ENCODE data around the gene CCDC85B.

Gene CCDC85B

GRCh38 chr11:65857853-65858680, 32.4 kb upstream of the CCDC85B start, which contains the start of gene CFL1:
CFL1 (minus strand) TSS chr11:65858180; CDS start chr11:65858099, 81 bp downstream.
- DNase-seq: peak; percentile 96

GRCh38 chr11:65858681-65859087, 31.8 kb upstream of the CCDC85B start:
- no peak for DNase-seq

GRCh38 chr11:65859095-65859811, 31.2 kb upstream of the CCDC85B start:
- DNase-seq: peak; percentile 99

- no peak for DNase-seq
These were observed 30.6 kb upstream of the CCDC85B start for GRCh38 chr11:65859812-65860277.

- DNase-seq: peak; percentile 100
These were observed 30.0 kb upstream of the CCDC85B start, which contains the start of gene MUS81 for GRCh38 chr11:65860278-65861164. MUS81 (plus strand) TSS chr11:65860433; CDS start chr11:65860754, 321 bp downstream.

- peak; percentile 35 for DNase-seq
These were observed 29.3 kb upstream of the CCDC85B start for GRCh38 chr11:65861165-65861505.

GRCh38 chr11:65861533-65862183, 28.8 kb upstream of the CCDC85B start:
- no peak for DNase-seq

GRCh38 chr11:65862191-65862735, 28.2 kb upstream of the CCDC85B start:
- DNase-seq: no peak

- no peak for DNase-seq
These were observed 27.3 kb upstream of the CCDC85B start for GRCh38 chr11:65862941-65863888.

GRCh38 chr11:65863889-65864705, 26.4 kb upstream of the CCDC85B start:
- no peak for DNase-seq

- no peak for DNase-seq
These were observed 25.6 kb upstream of the CCDC85B start for GRCh38 chr11:65864706-65865471.

GRCh38 chr11:65865550-65866172, 24.8 kb upstream of the CCDC85B start:
- no peak for DNase-seq

GRCh38 chr11:65866509-65867283, 23.8 kb upstream of the CCDC85B start:
- DNase-seq: no peak

GRCh38 chr11:65867284-65868071, 23.0 kb upstream of the CCDC85B start:
- DNase-seq: peak; percentile 33

- peak; percentile 38 for DNase-seq
These were observed 22.3 kb upstream of the CCDC85B start for GRCh38 chr11:65868076-65868667.

GRCh38 chr11:65868907-65869306, 21.6 kb upstream of the CCDC85B start:
- DNase-seq: no peak
